ENCODE data around the gene EHMT1.

Gene EHMT1

DNA sequence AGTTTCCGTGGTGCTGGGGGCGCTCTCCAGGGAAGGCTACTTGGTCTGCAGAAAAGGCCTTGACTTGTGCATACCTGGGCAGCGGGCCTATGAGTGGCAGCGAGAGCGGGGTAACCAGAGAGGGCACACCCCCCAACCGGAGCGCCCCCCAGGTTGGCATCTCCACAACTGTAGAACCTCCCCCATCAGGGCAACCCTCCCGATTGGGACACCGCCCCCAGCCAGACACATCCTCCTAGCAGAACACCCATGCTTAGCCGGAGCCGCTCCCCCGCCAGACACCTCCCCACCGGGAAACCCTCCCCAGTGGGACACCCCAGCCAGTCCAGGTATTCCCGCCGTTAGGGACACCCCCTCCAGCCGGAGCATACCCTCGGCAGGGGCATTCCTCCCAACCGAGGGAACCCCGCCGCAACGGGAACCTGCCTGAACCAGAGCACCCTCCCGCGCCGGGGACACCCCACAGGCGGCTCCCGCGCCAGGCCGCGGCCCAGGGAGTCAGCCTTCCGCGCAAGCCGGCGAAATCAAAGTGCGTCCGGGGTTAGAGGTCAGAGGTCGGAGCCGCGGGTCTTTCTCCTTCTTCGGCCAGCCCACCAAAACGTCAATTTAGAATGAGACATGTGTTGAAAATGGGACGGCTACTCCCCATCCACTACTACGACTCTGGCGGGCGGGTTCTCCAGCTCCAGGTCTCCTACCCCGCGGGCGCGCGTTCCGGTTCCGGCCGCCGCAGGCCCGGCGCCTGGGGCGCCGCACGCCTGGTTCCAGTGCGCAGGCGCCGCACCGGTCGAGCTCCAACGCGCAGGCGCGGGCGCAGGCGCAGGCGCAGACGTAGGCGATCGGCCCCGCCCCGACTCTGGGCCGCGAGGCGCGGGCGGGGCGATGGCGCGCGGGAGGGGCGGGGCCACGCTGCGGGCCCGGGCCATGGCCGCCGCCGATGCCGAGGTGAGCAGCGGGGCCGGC is at the start of gene EHMT1:
Gene EHMT1 (plus strand): TSS at position 901 of the 963 bp plus-strand sequence. CDS start 24 bp downstream, at position 925.
- DNase-seq, result peak; percentile 61

DNA sequence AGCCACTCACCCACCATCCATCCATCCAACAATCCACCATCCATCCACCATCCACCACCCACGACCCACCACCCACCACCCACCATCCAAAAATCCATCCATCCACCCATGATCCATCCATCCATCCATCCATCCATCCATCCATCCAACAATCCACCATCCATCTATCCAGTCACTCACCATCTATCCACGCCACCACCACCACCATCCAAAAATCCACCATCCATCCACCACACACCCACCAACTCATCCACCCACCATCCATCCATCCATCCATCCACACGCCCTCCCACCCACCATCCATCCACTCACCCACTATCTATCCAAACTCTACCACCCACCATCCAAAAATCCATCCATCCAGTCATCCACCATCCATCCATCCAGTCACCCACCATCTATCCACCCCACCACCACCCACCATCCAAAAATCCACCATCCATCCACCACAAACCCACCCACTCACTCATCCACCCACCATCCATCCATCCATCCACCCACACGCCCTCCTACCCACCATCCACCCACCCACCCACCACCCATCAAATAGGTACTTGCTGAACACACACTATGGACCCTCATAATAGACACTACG is 49.1 kb upstream of the EHMT1 start:
- DNase-seq, result no peak

DNA sequence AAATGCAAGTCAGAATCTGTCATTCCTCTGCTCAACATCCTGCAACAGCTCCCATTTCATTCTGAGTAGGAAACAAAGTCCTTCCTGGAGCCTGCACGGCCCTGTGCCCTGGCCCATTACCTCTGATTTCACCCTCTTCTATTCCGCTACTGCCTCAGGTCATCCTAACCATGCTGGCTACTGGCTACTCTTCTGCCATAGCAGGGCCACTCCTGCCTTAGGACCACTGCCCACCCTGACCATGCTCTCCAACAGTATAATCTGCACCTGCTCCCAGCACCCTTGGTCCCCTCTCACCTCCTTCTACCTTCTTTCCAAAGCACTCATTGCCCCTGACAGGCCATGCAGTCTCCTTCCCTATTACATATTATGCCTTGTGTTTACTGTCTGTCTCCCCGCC is 48.2 kb upstream of the EHMT1 start:
- DNase-seq, result no peak

DNA sequence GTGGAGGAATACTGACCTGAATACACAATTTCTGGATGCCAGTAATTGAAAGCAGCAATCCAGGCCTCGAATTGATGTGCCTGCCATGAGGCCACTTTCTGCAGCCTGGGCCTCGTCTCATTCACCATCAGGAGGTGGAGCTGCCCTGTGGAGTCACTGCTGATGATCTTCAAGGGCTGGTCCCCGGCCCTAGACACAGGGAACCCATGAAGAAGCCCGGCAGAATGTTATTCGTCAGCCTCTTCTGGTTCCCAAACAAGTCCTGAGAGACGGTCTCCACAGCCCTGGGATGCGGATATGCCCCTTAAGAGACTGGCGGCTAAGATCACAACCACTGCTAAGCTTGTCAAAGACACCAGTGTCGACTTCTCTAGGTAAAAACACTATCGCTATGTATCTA is 44.6 kb upstream of the EHMT1 start:
- no peak for DNase-seq

DNA sequence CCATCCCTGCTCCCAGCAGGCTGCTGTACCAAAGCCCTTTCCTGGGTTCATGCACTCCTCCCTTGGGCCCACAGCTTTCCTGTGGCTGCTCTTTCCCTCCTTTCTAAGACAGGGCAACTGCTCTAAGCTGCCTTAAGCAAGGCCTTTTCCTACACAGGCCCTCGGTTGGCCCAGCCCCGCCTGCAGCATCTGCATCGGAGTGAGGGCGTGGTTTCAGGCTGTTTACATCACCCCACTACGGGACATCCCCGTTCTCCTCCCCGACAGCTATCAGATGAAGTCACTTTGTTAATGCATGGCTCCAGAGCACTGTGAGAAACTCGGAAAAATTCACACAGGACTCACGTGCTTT is 43.5 kb upstream of the EHMT1 start:
- DNase-seq, result no peak

DNA sequence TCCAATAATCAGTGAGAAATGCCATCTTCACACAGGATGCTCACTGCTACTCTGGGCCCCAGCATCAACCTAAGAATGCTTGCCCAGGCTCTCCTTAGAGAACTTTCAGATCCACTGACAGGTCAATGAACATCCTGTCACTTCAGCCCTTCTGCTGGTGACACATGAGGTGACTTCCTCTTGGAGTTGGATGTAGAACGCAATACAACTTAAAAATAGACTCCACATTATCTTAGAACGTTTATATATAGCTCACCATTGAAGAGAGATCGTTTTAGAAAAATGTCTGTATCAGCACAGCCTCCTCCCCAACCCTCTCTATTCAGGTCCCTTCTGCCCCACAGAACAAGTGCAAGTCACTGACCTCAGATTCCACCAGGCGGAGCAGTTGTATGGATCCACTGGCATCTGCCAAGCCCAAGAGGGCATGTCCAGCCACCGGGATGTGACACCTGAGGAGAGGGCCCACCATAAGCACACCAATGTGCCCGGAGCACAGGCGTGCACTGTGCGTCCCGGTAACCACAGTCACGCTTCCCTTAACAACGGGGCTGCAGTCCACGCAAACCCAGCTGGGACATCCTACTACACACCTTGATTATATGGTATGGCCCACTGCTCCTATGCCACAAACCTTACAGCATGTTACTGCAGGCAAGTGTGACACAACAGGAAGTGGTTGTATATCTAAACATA is 42.9 kb upstream of the EHMT1 start:
- no peak for DNase-seq

DNA sequence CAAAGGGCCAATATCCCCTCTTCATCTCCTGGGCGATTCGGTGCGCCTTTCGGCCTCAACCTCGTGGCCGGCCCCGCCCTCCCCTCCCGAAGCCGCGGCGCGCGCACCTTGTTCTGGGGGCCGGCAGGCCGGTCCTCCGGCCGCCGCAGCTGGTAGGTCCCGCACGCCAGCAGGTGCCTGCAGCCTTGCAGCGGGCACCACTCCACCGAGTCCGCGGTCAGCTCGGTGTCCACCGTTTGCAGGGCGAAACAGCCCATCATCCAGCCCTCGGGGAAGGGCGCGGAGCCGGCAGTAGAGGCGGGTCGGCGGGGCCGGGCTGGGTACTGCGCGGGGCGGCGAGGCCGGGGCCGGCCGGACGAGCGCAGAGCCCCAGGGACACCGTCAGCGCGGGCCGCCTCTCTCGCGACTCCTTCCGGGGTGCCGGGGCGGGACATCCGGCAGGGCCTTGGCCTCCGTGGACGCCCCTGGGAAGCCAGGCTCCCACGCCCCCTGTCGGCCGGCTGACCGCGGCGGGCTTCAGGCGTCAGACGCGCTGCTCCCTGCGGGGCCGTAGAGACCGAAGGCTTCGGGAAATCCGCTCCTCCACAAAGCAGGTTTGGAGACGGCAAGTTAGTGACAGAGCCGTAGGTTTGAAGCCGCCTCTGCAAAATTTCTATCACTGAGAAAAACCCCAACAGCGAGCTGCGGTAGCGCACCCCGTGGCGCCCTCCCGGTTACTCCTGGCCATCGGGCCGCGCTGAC is 40.1 kb upstream of the EHMT1 start, which contains the start of gene DPH7:
Gene DPH7 (minus strand): TSS at position 408 of the 741 bp plus-strand sequence. CDS start 148 bp downstream, at position 260.
- peak; percentile 87 for DNase-seq

DNA sequence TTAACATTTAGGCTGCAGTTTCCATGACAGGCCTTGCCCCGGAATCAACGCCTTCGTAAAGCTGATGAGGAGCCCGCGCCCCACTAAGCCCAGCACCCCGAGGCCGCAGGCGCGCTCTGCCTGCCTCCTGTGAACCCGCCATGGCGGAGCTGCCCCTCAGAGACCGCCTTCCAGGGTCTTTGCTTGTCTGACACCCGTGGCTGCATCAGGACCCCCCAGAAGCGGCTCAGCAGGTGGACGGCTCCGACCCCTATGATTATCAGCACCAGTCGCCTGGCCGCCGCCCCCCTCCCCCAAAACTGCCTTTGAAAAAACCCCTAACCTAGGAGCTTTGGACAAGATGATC is 39.6 kb upstream of the EHMT1 start:
- no peak for DNase-seq

DNA sequence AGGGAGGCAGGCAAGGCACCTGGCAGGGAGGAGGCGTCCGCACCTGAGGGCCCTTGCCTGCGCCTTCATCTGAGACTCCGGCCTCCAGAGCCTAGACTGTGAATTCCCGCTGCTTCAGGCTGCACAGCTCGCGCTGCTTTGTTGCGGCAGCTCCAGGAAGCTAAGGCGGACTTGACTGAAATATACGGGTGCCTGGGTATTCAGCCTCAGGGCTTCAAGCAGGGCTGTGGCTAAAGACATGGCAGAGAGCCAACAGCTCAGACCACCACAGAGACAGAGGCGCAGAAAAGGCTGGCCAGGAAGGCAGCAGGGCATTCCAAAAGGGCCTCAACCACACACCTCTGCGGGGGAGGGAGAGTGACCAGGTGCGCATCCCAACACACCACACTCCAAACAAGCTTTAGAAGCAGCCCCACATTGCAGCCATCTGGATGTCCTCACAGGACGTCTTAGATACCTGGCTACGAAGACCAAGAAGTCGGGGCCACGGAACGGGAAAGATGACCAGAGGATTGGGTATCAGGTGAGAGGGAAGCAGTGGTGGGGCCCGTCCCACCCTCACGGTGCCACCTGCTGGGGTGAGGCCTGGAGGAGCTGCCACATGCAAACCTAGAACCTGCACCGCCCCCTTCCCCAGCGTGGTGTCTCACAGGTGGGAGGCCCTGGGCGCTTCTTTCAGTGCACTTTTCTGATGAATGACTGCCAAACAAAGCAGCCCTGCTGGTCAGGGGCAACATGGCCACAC is 38.4 kb upstream of the EHMT1 start:
- DNase-seq, result no peak

DNA sequence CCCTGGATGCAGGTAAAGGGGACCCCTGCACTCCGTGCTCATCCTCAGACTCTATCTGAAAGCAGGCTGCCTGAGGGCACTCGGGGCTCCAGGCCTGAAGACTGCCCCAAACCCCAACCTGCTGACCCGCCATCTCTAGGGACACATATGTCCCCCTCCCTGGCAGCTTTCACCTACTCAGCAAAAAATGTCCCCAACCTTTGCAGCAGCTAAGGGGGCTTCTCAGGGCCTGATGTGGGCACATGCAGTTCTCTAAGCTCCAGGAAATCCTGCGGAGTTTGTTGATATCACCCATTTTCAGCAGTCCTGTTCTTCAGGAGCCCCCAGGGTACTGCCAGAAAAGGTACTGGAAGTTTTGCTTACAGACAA is 37.9 kb upstream of the EHMT1 start:
- no peak for DNase-seq

DNA sequence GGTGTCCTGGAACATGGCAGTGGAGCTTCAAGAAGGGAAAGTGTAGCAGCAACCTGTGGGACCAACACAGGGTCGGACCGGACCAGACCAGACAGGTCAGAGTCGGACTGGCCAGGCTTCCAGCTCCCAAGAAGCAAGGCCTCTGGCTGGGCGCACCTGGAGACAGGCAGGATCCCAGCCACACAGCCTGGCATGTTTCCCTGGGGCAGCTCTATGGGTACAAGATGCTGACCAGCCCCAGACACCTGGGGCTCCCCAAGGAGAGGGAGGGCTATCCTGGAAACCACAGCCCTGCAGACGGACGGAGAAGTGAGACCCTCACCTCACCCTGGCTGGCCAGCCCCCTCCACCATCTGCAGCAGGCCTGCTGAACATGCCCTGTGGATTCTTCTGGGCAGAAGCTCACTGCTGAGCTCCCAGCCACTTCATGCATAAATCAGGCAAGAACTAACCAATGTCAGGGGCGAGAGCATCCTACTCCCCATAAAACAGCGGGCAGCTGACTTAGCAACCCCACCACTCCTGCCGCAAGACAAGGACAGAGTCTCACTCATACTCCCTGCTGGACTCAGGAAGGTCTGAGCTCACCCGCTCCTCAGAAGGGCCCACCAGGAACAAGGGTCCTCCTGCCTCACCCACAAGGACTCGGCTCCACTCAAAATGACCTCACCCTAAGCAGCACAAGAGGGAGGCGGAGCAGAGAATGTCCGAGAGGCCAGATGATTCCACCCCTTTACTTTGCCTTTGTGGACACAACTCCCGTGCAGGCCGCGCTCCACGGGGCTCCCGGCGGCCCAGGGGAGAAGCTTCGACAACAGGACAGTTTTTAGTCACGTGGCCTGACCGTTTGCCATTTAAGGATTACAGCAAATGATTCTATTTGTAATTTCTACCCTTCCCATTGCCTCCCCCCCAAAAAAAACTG is 37.2 kb upstream of the EHMT1 start:
- DNase-seq, result no peak

DNA sequence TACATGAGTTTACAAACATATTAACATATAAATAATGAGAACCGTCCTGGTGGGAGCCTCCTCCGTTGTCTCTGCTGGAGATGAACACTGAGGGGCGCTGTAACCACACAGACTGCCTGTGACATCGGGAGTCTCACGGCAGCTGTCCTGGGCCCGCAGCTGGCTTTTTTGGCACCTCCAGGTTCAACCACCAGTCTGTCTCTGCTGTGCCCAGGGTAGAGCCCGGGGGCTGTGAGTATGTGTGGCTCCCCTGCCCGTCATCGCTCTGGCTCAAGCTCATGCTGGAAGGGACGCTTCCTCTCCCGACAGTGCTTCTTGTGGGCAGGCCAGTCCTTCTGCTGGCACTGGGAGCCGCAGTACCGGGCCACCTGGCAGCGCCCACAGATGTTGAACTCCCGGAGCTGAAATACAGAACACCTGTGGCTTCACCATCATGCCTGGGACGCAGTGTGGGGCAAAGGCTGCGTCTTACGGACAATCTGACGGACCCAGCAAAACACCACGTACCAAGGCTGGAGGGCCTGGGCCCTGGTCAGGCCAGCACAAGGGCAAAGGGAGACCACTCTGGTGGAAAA is 36.4 kb upstream of the EHMT1 start:
- no peak for DNase-seq

DNA sequence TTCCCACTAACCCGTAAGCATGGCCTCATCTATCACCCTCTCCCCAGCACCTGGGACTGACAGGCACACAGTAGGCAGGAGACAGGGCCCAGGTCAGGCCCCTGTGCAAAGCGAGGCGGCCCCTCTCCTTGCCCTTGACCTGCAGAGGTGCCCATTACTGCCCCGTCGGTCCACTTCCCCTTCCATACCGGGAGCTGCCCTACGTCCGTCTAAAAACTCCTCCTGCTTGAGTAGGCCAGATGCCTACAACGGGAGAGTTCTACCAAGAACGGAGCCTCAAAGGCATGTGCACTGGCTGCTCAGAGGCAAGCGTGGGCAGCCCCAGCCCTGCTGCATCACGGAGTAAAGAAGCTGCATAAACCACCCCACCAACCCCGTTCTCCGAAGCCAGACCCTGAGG is 35.5 kb upstream of the EHMT1 start:
- no peak for DNase-seq

DNA sequence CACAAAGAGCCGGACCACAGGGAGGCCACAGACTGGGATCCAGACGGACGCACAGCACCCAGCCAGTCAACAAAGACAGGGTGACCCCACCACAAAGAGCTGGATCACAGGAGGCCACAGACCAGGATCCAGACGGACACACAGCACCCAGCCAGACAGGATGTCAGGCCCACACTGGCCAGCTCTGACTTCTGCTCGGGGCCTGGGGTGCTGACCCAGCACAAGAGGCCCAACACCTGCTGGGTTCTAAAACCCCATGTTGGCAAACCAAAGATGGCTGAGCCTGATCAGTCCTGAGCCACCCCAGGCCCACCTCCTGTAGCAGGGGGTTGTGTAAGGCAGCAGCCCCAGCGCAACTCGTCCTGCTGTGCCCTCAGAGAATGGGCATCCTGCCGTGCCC is 34.8 kb upstream of the EHMT1 start:
- DNase-seq, result no peak

DNA sequence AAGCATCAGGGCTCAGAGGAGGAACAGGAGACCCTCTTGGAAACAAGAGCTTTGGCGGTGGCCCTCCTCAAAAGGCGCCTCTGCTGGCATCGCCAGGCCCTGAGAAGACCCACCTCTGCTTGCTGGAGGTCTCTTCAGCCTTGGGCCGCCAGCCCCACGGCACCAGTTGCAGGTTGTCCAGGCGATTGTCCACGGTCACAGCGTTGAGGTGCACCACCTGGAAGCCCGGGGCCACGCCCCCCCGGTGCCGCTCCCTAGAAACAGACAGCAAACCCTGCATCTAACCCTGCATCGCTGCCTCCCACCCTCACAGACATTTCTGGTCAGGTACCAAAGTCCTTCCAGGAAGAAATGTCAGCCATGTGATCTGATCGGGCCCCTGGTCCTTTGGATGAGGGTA is 32.0 kb upstream of the EHMT1 start:
- no peak for DNase-seq

DNA sequence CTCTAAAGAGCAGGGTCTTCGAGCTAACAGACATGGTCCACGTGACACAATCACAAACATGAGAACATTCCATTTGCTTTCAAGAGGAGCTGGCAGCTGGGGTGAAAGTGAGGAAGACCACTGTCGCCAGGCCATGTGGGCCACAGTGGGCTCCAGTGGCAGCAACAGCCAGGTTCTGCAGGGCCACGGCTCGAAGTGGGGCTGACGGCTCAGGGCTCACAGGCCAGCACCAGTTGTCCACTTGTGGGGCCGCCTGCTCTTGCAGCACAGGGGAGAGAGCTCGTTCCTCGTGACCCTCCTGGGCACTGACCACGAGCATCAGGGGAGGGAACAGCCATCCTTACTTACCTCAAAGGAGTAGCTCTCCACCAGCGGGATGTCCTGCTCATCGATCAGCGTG is 30.5 kb upstream of the EHMT1 start:
- DNase-seq, result no peak

DNA sequence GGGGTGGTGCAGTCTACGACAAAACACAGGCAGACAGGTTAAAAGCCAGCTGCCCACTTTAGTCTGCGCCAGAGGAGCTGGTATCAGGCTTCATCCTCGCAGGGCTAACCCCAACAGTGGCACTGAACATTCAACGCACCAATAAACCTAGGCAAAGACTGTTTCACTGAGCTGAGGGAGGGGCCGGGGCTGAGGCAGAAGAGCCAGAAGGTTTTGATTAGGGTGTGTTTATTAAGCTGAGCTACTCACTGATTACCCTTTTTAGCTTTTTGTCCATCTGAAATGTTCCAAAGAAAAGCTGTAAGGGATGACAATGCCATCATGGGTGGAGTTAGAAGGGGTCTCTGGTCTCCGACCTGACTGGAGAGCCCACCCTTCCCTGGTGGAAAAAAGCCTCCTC is 29.9 kb upstream of the EHMT1 start:
- no peak for DNase-seq

DNA sequence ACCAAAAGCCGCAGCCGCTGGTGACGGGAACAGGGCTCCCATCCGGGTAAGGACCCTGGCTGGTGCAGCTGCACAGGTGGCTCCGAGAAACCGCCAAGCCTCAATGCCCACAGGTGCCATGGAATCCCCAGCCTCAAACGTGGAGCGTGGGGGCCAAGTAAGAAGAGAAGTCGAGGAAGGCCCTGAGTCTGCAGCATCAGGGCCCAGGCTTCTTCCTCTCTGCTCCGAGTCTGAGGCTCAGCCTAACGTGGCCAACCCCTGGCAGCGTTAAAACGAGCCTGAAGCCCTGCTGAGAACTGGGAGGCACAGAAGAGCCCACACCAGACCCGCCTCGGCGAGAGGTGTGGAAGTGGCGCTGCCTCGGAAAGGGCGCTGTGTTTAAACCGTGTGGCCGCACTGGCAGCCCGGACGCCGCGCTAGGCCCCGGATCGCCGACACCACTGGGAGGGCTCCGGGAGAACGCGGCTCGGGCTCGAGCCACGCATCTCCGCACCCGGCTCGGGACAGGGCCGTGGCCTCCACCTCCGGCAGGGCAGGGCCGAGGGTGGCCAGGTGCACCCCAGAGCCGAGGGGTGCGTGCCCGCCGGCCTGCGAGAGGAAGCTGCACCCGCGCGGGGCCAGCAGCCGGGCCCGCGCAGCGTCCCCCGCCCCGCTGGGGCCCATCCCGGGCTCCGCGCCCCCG is 29.2 kb upstream of the EHMT1 start:
- DNase-seq, result no peak

DNA sequence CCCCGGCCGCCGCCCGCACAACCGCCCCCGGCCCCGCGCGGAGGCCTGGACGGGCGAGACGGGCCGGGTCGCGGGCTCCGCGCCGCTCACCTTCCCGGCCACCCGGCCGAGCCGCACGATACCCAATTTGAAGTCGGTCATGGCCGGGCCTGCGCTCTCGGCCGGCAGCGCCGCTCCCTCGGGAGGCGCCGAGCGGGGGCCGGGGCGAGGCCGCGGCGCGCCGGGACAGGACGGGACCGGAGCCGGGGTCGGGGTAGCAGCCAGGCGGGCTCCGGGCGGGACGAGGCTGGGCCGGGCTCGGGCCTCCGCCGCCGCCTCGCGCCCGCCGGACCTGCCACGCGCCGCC is 28.7 kb upstream of the EHMT1 start:
- DNase-seq, result no peak
